Tibial nerve (tissue), 4 donors: ENCODE measurements around the gene VGLL3. TPM values are rescaled to one million over a fixed set of nuclear protein-coding genes. Genes with fewer than 3 reads are reported as not detected.

Experiments used
- DNase-seq, 2 donors: peaks; one replicate each; pipeline ENCODE4 v3.0.0-alpha.2; 2019; ENCODE audit warnings: low spot score in 2 of 2
- H3K27ac ChIP-seq, 4 donors: fragments of 200-600 bp; sonication (generic) in 3 of 4; one replicate each; pipeline ENCODE4 v1.5.1; 2017 to 2019; ENCODE audit warnings: mild to moderate bottlenecking in 1 of 4
- H3K27me3 ChIP-seq, 2 donors: fragments of 200-600 bp; sonication (generic) in 1 of 2; one replicate each; pipeline versions ENCODE4 v1.5.1 to v1.6.0; 2017 to 2019
- H3K36me3 ChIP-seq, 3 donors: fragments of 200-600 bp; sonication (generic); one replicate each; pipeline ENCODE4 v1.5.1; 2018 to 2019
- H3K4me1 ChIP-seq, 4 donors: fragments of 200-600 bp; sonication (generic) in 3 of 4; one replicate each; pipeline ENCODE4 v1.5.1; 2017 to 2019
- H3K4me3 ChIP-seq, 4 donors: fragments of 200-600 bp; sonication (generic) in 3 of 4; one replicate each; pipeline ENCODE4 v1.5.1; 2017 to 2019; ENCODE audit warnings: mild to moderate bottlenecking in 1 of 4, moderate library complexity in 1 of 4
- H3K9me3 ChIP-seq, 4 donors: fragments of 200-600 bp; sonication (generic) in 3 of 4; one replicate each; pipeline ENCODE4 v1.5.1; 2017 to 2019
- EP300 ChIP-seq, 2 donors: sonication (generic); formaldehyde crosslinking; IDR thresholded peaks; one replicate each; pipeline ENCODE4 v1.6.1; 2017; ENCODE audit warnings: antibody characterized with exemption in 2 of 2, mild to moderate bottlenecking in 1 of 2
- POLR2A ChIP-seq, 2 donors: fragments of 450-650 bp; IDR thresholded peaks; one replicate each; pipeline ENCODE4 v1.6.1; 2017; ENCODE audit warnings: antibody characterized with exemption in 2 of 2, mild to moderate bottlenecking in 2 of 2, moderate library complexity in 2 of 2
- WGBS, 2 donors: methylation state at CpG; one replicate each; pipeline ENCODE4 v1.1.5; 2018; 5-methylcytosine and 5-hydroxymethylcytosine counted together
- total RNA-seq, 4 donors: library from RNA; depleted of rRNA; stranded (reverse); fragments of >200 nt; gene quantifications; one replicate each; pipeline ENCODE4 v1.1.0, GENCODE V29; 2016
- TF ChIP-seq, protein P1 (sequence below), 5 experiments: fragments of 200-600 bp in 3 of 5; fragments of 450-650 bp in 2 of 5; sonication (generic) in 3 of 5; IDR thresholded peaks; one replicate each; pipeline ENCODE4 v1.5.1; 2016 to 2019; ENCODE audit warnings: antibody characterized with exemption in 5 of 5, mild to moderate bottlenecking in 3 of 5, moderate library complexity in 2 of 5

Gene VGLL3
- total RNA-seq, 4 donors from 2014 or later: 54.3 to 81.5 (median 61.2) TPM

DNA sequence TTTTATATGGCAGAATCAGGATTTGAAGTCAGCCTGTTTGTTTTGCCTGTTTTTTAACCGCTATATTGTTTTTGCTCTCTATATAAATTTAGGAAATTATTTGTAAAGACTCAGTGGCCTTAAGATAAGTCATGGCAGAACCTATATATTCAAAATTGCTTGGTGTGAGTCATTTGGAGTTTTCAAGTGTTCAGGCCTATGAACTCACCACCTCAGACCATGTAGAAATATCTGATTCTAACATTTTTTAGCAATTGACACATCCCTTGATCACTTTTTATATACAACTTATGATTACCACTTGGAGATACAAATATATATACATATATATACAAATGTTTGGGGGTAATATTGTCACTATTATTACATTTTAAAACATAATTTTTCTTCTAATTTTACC, 95.7 kb downstream of the VGLL3 start:
- TF ChIP-seq, protein P1, sequence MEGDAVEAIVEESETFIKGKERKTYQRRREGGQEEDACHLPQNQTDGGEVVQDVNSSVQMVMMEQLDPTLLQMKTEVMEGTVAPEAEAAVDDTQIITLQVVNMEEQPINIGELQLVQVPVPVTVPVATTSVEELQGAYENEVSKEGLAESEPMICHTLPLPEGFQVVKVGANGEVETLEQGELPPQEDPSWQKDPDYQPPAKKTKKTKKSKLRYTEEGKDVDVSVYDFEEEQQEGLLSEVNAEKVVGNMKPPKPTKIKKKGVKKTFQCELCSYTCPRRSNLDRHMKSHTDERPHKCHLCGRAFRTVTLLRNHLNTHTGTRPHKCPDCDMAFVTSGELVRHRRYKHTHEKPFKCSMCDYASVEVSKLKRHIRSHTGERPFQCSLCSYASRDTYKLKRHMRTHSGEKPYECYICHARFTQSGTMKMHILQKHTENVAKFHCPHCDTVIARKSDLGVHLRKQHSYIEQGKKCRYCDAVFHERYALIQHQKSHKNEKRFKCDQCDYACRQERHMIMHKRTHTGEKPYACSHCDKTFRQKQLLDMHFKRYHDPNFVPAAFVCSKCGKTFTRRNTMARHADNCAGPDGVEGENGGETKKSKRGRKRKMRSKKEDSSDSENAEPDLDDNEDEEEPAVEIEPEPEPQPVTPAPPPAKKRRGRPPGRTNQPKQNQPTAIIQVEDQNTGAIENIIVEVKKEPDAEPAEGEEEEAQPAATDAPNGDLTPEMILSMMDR (IDR thresholded peaks at IDR 0.05): no peak
- TF ChIP-seq POLR2A (IDR thresholded peaks at IDR 0.05): no peak
- TF ChIP-seq EP300 (IDR thresholded peaks at IDR 0.05): no peak
- Histone ChIP-seq H3K9me3 (no peaks in the 10 kb centered on the region), H3K36me3 (no peaks in the 10 kb centered on the region), H3K4me3 (no peak overlapping the region), H3K4me1 (peaks cover 0 to 10% (median 0%) of the 10 kb centered on the region in 4 donors), H3K27me3 (no peaks in the 10 kb centered on the region), H3K27ac (no peak overlapping the region)
- 96 to 97% methylated on average over 1 of the region's 1 CpG for WGBS, 2 donors
- DNase-seq: no peak

DNA sequence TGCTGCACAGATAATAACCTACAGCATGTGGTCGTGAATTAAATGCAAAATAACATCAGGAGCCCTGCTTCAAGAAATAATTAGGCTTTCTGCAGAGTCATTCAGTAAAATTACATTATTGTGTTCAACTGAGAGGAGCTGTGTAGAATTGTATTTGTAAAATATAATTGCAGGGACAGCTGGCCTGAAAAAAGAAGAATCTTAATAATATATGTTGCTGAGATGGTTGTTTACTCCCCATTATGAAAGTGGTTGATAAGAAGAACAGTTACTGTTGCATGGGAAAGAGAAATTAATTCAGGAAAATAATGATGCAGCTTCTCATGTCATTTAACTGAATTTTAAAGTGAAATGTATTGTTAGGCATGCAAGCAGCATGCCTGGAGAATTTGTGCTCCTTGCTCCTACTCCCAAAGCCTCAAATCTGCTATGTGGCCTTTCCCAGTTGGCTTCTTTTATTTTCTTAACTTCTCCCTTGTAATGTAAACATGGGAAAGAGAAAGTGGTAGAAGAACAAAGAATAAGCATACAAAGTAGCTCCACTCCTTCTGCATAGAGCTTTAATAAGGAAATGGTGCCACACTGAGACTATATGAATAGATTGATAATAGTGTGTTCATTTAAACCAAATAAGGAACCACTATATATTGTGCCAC, 100.1 kb downstream of the VGLL3 start:
- Histone ChIP-seq H3K36me3 (no peaks in the 10 kb centered on the region), H3K4me1 (peaks cover 0 to 10% (median 0%) of the 10 kb centered on the region in 4 donors), H3K27me3 (no peaks in the 10 kb centered on the region), H3K4me3 (no peak overlapping the region), H3K27ac (no peak overlapping the region), H3K9me3 (no peaks in the 10 kb centered on the region)
- no peak for DNase-seq
- 43% methylated on average over 1 of the region's 1 CpG for WGBS, 2 donors
- TF ChIP-seq, protein P1 (IDR thresholded peaks at IDR 0.05): no peak
- TF ChIP-seq POLR2A (IDR thresholded peaks at IDR 0.05): no peak
- TF ChIP-seq EP300 (IDR thresholded peaks at IDR 0.05): no peak

Other genes starting within 250 kb of the VGLL3 start
- 10 to 100 TPM; 27.3 to 35.2 (median 28.6) TPM for gene CHMP2B, start 236.2 kb upstream of the VGLL3 start, total RNA-seq